ENCODE measurements around the gene NDFIP1.

Gene NDFIP1

GRCh38 chr5:142167458-142167857, 58.9 kb downstream of the NDFIP1 start:
- H3K4me3 ChIP-seq (ENCODE audit: control insufficient read depth, low read depth, low read length): no peak overlapping the region
- DNase-seq (ENCODE audit: low read depth): no peak
- peak; percentile 14 for TF ChIP-seq CTCF (conservative IDR thresholded peaks at IDR 0.05; ENCODE audit: control insufficient read depth, insufficient read depth, low read depth, low read length)

- no peak for TF ChIP-seq CTCF (conservative IDR thresholded peaks at IDR 0.05; ENCODE audit: control insufficient read depth, insufficient read depth, low read depth, low read length)
- no peak overlapping the region for H3K4me3 ChIP-seq (ENCODE audit: control insufficient read depth, low read depth, low read length)
- no peak for DNase-seq (ENCODE audit: low read depth)
Observed at GRCh38 chr5:142168365-142168764, 59.8 kb downstream of the NDFIP1 start.

GRCh38 chr5:142170254-142170953, 61.8 kb downstream of the NDFIP1 start:
- no peak for TF ChIP-seq CTCF (conservative IDR thresholded peaks at IDR 0.05; ENCODE audit: control insufficient read depth, insufficient read depth, low read depth, low read length)
- no peak for DNase-seq (ENCODE audit: low read depth)
- H3K4me3 ChIP-seq (ENCODE audit: control insufficient read depth, low read depth, low read length): no peak overlapping the region

- no peak for TF ChIP-seq CTCF (conservative IDR thresholded peaks at IDR 0.05; ENCODE audit: control insufficient read depth, insufficient read depth, low read depth, low read length)
- no peak for DNase-seq (ENCODE audit: low read depth)
- H3K4me3 ChIP-seq (ENCODE audit: control insufficient read depth, low read depth, low read length): no peak overlapping the region
Observed at GRCh38 chr5:142171270-142171669, 62.7 kb downstream of the NDFIP1 start.

GRCh38 chr5:142175039-142175438, 66.5 kb downstream of the NDFIP1 start:
- no peak for TF ChIP-seq CTCF (conservative IDR thresholded peaks at IDR 0.05; ENCODE audit: control insufficient read depth, insufficient read depth, low read depth, low read length)
- DNase-seq (ENCODE audit: low read depth): no peak
- no peak overlapping the region for H3K4me3 ChIP-seq (ENCODE audit: control insufficient read depth, low read depth, low read length)

GRCh38 chr5:142175461-142176142, 67.0 kb downstream of the NDFIP1 start:
- no peak for DNase-seq (ENCODE audit: low read depth)
- no peak overlapping the region for H3K4me3 ChIP-seq (ENCODE audit: control insufficient read depth, low read depth, low read length)
- TF ChIP-seq CTCF (conservative IDR thresholded peaks at IDR 0.05; ENCODE audit: control insufficient read depth, insufficient read depth, low read depth, low read length): no peak

All from fibroblast of mammary gland (primary cell).